GM12801 (cell line): ENCODE results near the gene VAMP2.

Experiments used
- CTCF ChIP-seq: IDR thresholded peaks from one replicate; pipeline ENCODE4 v1.5.1; 2011; ENCODE audit warnings: control low read depth; ENCODE audit not compliant: insufficient read length; ENCODE audit errors: extremely low read depth

Gene VAMP2

GRCh38 chr17:8162233-8162996 lies at the start of gene VAMP2:
Gene VAMP2 (minus strand): TSS chr17:8162948. CDS start chr17:8162879, 69 bp downstream.
- no peak for TF ChIP-seq CTCF

- TF ChIP-seq CTCF, result no peak
These were observed 48.2 kb upstream of the VAMP2 start for GRCh38 chr17:8210761-8211458.

- TF ChIP-seq CTCF, result no peak
These were observed 47.4 kb upstream of the VAMP2 start, which contains the start of gene AURKB for GRCh38 chr17:8209907-8210760. Gene AURKB (minus strand): TSS chr17:8210575. CDS start chr17:8210224, 351 bp downstream.

- no peak for TF ChIP-seq CTCF
These were observed 43.8 kb upstream of the VAMP2 start for GRCh38 chr17:8206536-8206935.

- TF ChIP-seq CTCF, result no peak
These were observed 42.2 kb upstream of the VAMP2 start for GRCh38 chr17:8204761-8205555.

GRCh38 chr17:8192070-8192815 lies 29.5 kb upstream of the VAMP2 start:
- TF ChIP-seq CTCF, result no peak
